ENCODE results near the gene GRIN2C.

GRIN2C gene

DNA sequence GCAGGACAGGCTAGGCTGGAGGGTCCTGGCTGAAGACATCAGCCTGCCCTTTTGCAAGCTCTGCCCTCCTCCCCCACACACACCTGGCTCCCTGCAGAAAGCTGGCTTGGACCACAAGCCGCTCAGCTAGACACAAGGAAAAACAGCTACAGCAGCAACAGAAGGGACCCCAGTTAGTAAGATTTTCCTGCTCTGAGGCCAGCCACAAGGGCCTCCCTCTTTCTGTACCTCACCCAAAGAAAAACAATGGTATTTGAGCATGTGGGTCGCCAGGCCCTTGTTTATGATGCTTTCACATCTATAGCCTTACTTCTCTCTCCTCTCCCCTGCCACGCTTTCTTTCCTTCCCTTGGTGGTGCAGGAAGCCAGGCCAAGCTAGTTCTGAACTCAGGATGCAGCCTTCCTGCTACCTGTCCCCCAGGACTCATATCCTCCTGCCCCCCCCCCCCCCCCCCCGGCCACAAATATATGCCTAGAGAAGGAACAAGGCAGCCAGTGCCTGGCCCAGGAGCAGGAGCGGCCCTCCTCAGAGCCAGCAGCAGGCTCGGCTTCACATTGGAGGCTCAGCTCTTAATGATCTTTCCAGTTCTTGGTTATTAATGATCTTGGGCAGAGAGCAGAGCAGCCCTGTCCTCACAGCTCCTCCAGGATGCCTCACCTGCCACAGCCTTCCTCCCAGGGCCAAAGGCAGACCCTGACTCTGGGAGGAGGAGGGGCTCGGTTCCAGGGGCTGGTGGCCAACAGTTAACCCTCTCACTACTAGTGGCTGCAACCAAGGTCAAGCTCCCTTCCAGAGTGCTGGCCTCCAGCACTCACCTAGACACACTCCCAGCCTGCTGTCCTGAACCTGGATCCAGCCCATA, 19.5 kb downstream of the GRIN2C start:
- no peak for DNase-seq (ENCODE audit: extremely low read depth, low read depth)
- TF ChIP-seq, protein P1, sequence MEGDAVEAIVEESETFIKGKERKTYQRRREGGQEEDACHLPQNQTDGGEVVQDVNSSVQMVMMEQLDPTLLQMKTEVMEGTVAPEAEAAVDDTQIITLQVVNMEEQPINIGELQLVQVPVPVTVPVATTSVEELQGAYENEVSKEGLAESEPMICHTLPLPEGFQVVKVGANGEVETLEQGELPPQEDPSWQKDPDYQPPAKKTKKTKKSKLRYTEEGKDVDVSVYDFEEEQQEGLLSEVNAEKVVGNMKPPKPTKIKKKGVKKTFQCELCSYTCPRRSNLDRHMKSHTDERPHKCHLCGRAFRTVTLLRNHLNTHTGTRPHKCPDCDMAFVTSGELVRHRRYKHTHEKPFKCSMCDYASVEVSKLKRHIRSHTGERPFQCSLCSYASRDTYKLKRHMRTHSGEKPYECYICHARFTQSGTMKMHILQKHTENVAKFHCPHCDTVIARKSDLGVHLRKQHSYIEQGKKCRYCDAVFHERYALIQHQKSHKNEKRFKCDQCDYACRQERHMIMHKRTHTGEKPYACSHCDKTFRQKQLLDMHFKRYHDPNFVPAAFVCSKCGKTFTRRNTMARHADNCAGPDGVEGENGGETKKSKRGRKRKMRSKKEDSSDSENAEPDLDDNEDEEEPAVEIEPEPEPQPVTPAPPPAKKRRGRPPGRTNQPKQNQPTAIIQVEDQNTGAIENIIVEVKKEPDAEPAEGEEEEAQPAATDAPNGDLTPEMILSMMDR (IDR thresholded peaks at IDR 0.05; ENCODE audit: low read depth, low read length): no peak

DNA sequence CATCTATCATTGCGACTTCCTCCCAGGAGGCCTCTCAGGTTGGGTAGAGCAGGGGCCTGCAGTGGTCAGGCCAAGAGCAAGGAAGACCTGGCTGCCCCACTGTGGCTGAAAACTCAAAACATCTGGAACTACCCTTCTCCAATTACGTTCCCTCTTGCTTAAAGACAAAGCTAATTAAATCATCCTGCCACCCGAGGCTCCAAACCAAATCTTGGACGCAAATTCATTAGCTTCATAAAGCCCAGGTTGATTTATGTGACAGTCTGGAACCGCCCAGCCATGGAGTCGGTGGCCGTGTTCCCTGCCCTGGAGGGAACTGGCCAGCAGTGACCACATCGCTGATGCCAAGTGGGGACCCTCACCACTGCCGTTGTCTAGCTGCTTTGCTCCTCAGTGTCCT, 21.4 kb downstream of the GRIN2C start:
- TF ChIP-seq, protein P1 (IDR thresholded peaks at IDR 0.05; ENCODE audit: low read depth, low read length): no peak
- DNase-seq (ENCODE audit: extremely low read depth, low read depth): no peak

DNA sequence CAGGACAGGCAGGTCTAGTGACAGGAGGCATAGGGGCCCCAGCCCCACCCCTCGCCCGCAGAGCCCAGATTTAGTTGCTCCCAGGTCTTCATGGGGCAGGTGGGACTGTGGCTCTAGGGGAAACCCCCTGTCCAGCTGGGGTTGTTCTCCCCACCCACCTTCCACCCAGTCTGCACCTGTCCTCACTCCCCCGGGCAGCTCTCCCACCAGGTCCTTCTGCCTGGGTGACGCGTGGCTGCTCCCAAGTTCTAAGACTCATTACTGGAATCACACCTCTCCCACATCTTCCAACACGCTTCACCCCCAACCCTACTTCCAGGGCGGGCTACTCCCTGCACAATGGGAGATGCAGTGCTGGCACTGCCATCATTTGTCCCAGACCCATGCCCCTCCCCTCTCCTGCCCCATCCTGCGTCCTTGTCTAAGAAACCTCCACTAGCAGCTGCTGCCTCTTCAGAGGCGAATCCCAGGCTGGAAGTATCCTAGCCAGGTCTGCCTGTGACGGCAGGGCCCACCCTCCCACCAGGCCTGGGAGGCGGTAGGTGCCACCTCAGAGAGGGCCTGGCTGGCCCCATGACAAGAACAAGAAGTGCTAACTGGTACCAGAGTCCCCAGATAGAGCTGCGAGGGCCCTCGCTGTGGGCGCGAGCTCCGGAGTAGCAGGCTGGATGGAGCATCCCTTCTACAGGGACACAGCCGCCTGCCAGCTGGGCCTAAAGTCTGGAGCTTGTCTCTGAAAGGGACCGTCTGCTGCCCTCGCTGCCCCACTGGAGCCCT, 22.8 kb downstream of the GRIN2C start:
- DNase-seq (ENCODE audit: extremely low read depth, low read depth): no peak
- TF ChIP-seq, protein P1 (IDR thresholded peaks at IDR 0.05; ENCODE audit: low read depth, low read length): no peak

DNA sequence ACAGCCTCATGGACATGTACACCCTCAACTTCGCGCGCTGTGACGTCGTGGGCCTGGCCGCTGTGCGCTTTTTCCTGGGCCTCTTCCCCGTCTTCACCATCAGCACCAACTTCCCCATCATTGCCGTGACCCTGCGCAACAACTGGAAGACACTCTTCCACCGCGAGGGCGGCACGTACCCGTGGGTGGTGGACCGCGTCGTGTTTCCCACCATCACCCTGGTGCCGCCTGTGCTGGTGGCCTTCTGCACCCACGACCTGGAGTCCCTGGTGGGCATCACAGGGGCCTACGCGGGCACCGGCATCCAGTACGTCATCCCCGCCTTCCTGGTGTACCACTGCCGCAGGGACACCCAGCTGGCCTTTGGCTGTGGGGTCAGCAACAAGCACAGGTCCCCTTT, 23.5 kb downstream of the GRIN2C start:
- DNase-seq (ENCODE audit: extremely low read depth, low read depth): no peak
- TF ChIP-seq, protein P1 (IDR thresholded peaks at IDR 0.05; ENCODE audit: low read depth, low read length): no peak

DNA sequence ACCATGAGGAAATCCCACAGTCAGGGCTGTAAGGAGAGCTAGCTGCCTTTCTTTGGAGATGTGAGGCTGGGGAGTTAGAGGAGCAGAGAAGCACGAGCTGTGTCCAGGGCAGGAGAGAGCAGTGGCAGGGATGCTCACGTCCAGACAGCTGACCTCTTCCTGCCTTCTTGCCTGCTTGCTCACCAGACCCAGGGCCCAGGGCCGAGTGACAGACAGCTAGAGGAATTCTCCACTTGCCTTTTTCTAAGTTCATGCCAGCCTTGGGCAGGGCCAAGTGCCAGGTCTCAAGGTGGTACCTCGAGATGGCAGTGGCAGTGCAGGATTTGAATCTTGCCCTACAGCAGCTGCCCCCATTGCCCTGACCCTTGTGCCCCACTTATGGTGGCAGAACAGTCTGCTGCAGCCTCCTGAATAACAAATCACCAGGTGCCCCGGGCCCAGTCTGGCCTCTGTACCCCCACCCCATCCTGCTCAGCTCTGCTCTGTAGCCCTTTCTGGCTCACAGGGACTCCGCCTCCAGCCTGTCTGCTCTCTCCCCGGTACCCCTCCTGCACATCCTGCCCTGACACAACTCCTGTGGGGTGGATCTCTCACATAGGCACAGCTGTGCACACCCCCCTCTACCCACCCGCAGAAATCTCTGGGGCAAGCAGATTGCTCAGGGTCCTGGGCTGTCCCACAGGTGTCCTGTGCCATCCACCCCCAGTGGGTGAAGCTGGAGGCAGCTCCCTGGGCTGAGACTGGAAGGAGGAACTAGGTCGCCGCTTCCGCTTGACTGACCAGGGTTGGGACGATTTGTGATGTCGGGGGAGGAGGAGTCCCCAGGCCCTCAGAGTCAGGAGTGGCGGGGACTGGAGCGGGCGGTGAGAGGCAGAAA, 25.9 kb downstream of the GRIN2C start:
- DNase-seq (ENCODE audit: extremely low read depth, low read depth): no peak

DNA sequence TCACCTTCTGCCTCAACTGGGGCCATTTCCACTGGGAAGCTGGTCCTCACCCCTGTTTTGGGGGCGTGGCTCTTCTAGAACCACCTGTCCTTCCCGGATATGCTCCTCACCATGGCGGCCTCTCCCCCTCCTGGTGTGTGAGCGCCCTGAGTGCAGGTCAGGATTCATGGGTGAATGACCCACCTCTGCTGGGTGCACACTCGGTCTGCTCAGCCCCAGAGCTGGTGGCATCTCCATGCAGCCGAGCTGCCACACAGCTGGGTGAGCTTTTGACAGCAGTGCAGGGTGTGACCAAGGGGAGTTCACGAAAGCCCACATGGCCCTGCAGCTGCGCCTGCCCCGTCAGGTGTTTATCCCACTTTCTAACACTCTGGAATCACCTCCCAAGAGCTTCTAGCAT, 27.3 kb downstream of the GRIN2C start:
- TF ChIP-seq, protein P1 (IDR thresholded peaks at IDR 0.05; ENCODE audit: low read depth, low read length): no peak
- DNase-seq (ENCODE audit: extremely low read depth, low read depth): no peak

More for the DNA sequence above, 25.9 kb downstream of the GRIN2C start:
- TF ChIP-seq, protein P1 (IDR thresholded peaks at IDR 0.05; ENCODE audit: low read depth, low read length): no peak
